GM12878 (cell line): ENCODE measurements around the gene DENND1A. TPM values are rescaled to one million over a fixed set of nuclear protein-coding genes. Genes with fewer than 3 reads are reported as not detected.

Source experiments
- ATAC-seq: fragments of 200-7000 bp; cut with Tn5 transposase; 3 replicates; pipeline ENCODE4 v1.9.1; 2020; ENCODE audit warnings: mild to moderate bottlenecking, moderate library complexity
- BruUV-seq: library from RNA; stranded (reverse); fragments of 400-500 nt; replicated peaks from 2 replicates; lab custom pipeline; 2021; lab: Mats Ljungman, UMichigan
- CTCF ChIA-PET: fragments of 300-600 bp; sonication (Branson Sonifier 250); formaldehyde crosslinking; extraction: SDS; loops from one replicate; lab custom pipeline; 2021; ENCODE audit warnings: inconsistent platforms; lab: Yijun Ruan, JAX
- POLR2A ChIA-PET: fragments of 350-600 bp; formaldehyde crosslinking; extraction: SDS; loops from one replicate; lab custom pipeline; 2021; ENCODE audit warnings: inconsistent platforms; lab: Charles Lee
- RAD21 ChIA-PET: fragments of 300-600 bp; sonication (Branson Sonifier 250); formaldehyde crosslinking; loops from one replicate; lab custom pipeline; 2023; ENCODE audit warnings: antibody characterized with exemption; ENCODE audit not compliant: unreplicated experiment; lab: Charles Lee
- SMC1A ChIA-PET: fragments of 300-600 bp; sonication (Branson Sonifier 250); formaldehyde crosslinking; loops from one replicate; lab custom pipeline; 2023; ENCODE audit not compliant: unreplicated experiment, uncharacterized antibody; lab: Charles Lee
- DNase-seq: peaks from one replicate; pipeline ENCODE4 v3.0.0-alpha.2; 2011; ENCODE audit warnings: low read depth, low spot score
- FAIRE-seq: peaks from 3 replicates; lab custom pipeline; 2011; peaks lifted over from hg19 to GRCh38; lab: Jason Lieb, UNC
- H2AFZ ChIP-seq: 2 replicates; pipeline ENCODE4 v1.6.0; 2011; ENCODE audit warnings: low read depth, low read length, control low read depth; ENCODE audit not compliant: control insufficient read depth
- H3K27ac ChIP-seq: 2 replicates; pipeline ENCODE4 v1.5.1; 2011; ENCODE audit warnings: control low read depth; ENCODE audit not compliant: control insufficient read depth, insufficient read depth
- H3K27me3 ChIP-seq, 2 experiments: replicated peaks in 1 of 2; 2 replicates each; pipeline versions ENCODE4 v1.6.0 to v1.6.1; 2011; ENCODE audit warnings: low read length in 1 of 2; ENCODE audit not compliant: control insufficient read depth in 2 of 2, insufficient read depth in 2 of 2
- H3K36me3 ChIP-seq, 2 experiments: 2 replicates each; pipeline ENCODE4 v1.5.1; 2011; ENCODE audit warnings: low read length in 1 of 2; ENCODE audit not compliant: control insufficient read depth in 2 of 2, insufficient read depth in 2 of 2
- H3K4me1 ChIP-seq: 2 replicates; pipeline ENCODE4 v1.6.1; 2011; ENCODE audit warnings: mild to moderate bottlenecking, low read length, moderate library complexity, mixed read lengths; ENCODE audit not compliant: control insufficient read depth, insufficient read depth
- H3K4me2 ChIP-seq: 2 replicates; pipeline ENCODE4 v1.6.0; 2011; ENCODE audit warnings: control low read depth; ENCODE audit not compliant: control insufficient read depth, insufficient read depth
- H3K4me3 ChIP-seq: fragments of 200-600 bp; sonication (generic); 2 replicates; pipeline ENCODE4 v1.5.1; 2016
- H3K79me2 ChIP-seq: 2 replicates; pipeline ENCODE4 v1.6.0; 2011; ENCODE audit warnings: low read length; ENCODE audit not compliant: control insufficient read depth, insufficient read depth
- H3K9ac ChIP-seq: 2 replicates; pipeline ENCODE4 v1.8.0; 2011; ENCODE audit warnings: low read length, control low read depth, mixed read lengths; ENCODE audit not compliant: control insufficient read depth, insufficient read depth
- H3K9me3 ChIP-seq: replicated peaks from 3 replicates; pipeline ENCODE4 v1.5.1; 2011; ENCODE audit warnings: mild to moderate bottlenecking, low read length; ENCODE audit not compliant: control insufficient read depth, insufficient read depth
- H4K20me1 ChIP-seq: 2 replicates; pipeline ENCODE4 v1.6.0; 2011; ENCODE audit not compliant: control insufficient read depth, insufficient read depth
- CBX3 ChIP-seq: fragments of 200-600 bp; sonication (generic); IDR thresholded peaks from 2 replicates; pipeline ENCODE4 v1.6.1; 2016; ENCODE audit warnings: low read depth, borderline replicate concordance
- ESRRA ChIP-seq: IDR thresholded peaks from 2 replicates; pipeline ENCODE4 v1.6.1; 2012; ENCODE audit warnings: mild to moderate bottlenecking, low read length, improper control_type of control experiment
- NR2C1 ChIP-seq: fragments of 450-650 bp; IDR thresholded peaks from 2 replicates; pipeline ENCODE4 v1.6.1; 2017; ENCODE audit warnings: antibody characterized with exemption, mild to moderate bottlenecking, moderate library complexity
- POLR2AphosphoS2 ChIP-seq: IDR thresholded peaks from 2 replicates; pipeline ENCODE4 v1.6.1; 2011; ENCODE audit warnings: low read depth, mild to moderate bottlenecking, low read length, improper control_type of control experiment, moderate library complexity
- WGBS: methylation state at CpG from one replicate; pipeline ENCODE4 v1.1.6; 2016; ENCODE audit warnings: low lambda C conversion rate; ENCODE audit not compliant: insufficient replicate concordance, insufficient coverage; ENCODE audit errors: missing lambda C conversion rate; 5-methylcytosine and 5-hydroxymethylcytosine counted together
- in situ Hi-C: fragments of 300-500 bp; cut with MboI; formaldehyde crosslinking; loops from 9 replicates; pipeline ENCODE4 v1.14.3; 2018; ENCODE audit warnings: mixed read lengths
- intact Hi-C: fragments of 100-400 bp; cut with micrococcal nuclease; formaldehyde crosslinking; loops from one replicate; pipeline ENCODE4 v1.14.2; 2022; ENCODE audit not compliant: unreplicated experiment
- polyA plus RNA-seq, 11 experiments: library from polyadenylated mRNA; depleted of rRNA in 4 of 11; unstranded in 6 of 11; stranded (reverse) in 5 of 11; fragments of >200 nt; fragmentation: Nextera tagmentation in 4 of 11; fragmentation: Illumina TruSeq in 1 of 11; extraction: Ambion mirVana in 4 of 11; extraction: Trizol in 1 of 11; gene quantifications; 1 replicate in 1 of 11; 2 replicates in 10 of 11; pipeline versions ENCODE4 v1.2.1 to v1.2.3, GENCODE V29; 2011 to 2016; ENCODE audit warnings: inconsistent platforms in 2 of 11, missing spikeins in 2 of 11, low read depth in 1 of 11
- total RNA-seq, 4 experiments: library from RNA; depleted of rRNA in 3 of 4; stranded (reverse); fragments of >200 nt in 3 of 4; fragmentation: Illumina TruSeq in 1 of 4; extraction: Trizol in 1 of 4; gene quantifications; 2 replicates each; pipeline versions ENCODE4 v1.2.1 to v1.2.3, GENCODE V29; 2013 to 2021
- TF ChIP-seq, protein P1 (sequence below): fragments of 450-650 bp; IDR thresholded peaks from 2 replicates; pipeline ENCODE4 v1.6.1; 2017; ENCODE audit warnings: antibody characterized with exemption, mild to moderate bottlenecking, moderate library complexity

DENND1A gene
- total and polyA plus RNA-seq, 10 of the 15 experiments (the other 5 are each of a cell fraction or from before 2014, with no cell fraction given): 14.1 to 48.6 (median 35.2) TPM

DNA sequence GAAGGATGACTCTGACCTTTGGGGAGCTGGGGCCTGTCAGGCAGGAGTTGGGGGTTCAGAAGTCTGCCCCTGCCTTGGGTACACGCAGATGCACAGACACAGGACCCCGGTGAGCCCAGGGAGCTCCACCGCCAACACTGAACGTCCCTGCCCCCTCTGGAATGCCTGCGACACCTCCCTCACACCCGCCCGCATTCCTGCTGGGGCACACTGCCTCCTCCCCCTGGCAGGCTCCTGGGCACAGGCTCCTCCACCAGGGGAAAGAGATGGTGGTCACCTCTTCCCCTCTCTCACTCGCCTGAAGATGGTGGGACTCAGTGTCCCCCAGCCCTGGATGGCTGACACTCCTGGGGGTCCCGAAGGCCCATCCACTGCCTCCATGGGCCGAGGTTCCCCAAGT lies 561.9 kb downstream of the DENND1A start:
- H2AFZ ChIP-seq: no peak overlapping the region
- BruUV-seq: no TSS peak
- ChIA-PET RAD21 (no interaction called here), POLR2A (no interaction called here), CTCF (no interaction called here), SMC1A (no interaction called here)
- ATAC-seq (no peak), DNase-seq (no peak), FAIRE-seq (no peak)
- 35% methylated on average over 10 of the region's 10 CpGs for WGBS
- no peaks in the 10 kb centered on the region for H3K9me3 ChIP-seq
- no peak overlapping the region for H3K4me3 ChIP-seq
- H3K4me1 ChIP-seq: no peaks in the 10 kb centered on the region
- peaks cover 0 to 5% of the 10 kb centered on the region in 2 experiments; a peak in 2 of 4 replicates for H3K27me3 ChIP-seq
- intact Hi-C loops: no loop called here
- in situ Hi-C loops: no loop called here
- no peak overlapping the region for H3K9ac ChIP-seq
- no peak overlapping the region for H3K27ac ChIP-seq
- no peaks in the 10 kb centered on the region for H4K20me1 ChIP-seq
- H3K4me2 ChIP-seq: no peak overlapping the region
- H3K79me2 ChIP-seq: no peaks in the 10 kb centered on the region
- TF ChIP-seq CBX3 (no peak), ESRRA (no peak), POLR2AphosphoS2 (no peak), NR2C1 (no peak)
- TF ChIP-seq, protein P1, sequence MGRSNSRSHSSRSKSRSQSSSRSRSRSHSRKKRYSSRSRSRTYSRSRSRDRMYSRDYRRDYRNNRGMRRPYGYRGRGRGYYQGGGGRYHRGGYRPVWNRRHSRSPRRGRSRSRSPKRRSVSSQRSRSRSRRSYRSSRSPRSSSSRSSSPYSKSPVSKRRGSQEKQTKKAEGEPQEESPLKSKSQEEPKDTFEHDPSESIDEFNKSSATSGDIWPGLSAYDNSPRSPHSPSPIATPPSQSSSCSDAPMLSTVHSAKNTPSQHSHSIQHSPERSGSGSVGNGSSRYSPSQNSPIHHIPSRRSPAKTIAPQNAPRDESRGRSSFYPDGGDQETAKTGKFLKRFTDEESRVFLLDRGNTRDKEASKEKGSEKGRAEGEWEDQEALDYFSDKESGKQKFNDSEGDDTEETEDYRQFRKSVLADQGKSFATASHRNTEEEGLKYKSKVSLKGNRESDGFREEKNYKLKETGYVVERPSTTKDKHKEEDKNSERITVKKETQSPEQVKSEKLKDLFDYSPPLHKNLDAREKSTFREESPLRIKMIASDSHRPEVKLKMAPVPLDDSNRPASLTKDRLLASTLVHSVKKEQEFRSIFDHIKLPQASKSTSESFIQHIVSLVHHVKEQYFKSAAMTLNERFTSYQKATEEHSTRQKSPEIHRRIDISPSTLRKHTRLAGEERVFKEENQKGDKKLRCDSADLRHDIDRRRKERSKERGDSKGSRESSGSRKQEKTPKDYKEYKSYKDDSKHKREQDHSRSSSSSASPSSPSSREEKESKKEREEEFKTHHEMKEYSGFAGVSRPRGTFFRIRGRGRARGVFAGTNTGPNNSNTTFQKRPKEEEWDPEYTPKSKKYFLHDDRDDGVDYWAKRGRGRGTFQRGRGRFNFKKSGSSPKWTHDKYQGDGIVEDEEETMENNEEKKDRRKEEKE: no peak
- no peaks in the 10 kb centered on the region for H3K36me3 ChIP-seq
